GM18499 (cell line): Measurements from ENCODE around the gene EYA2.
"Not testable (repeated sequence)": the region's sequence is repeated elsewhere in the genome, so short reads cannot be mapped to it uniquely, and the experiment has no call there.

Source experiments
- ATAC-seq: cut with Tn5 transposase; IDR thresholded peaks from one replicate; pipeline ENCODE4 v1.9.1; 2021; ENCODE audit warnings: moderate number of reproducible peaks; ENCODE audit not compliant: insufficient read depth, unreplicated experiment

EYA2 gene

GRCh38 chr20:47150403-47151152 is 255.9 kb downstream of the EYA2 start:
- no peak for ATAC-seq

- ATAC-seq = no peak
Observed at GRCh38 chr20:47152068-47152467, 257.4 kb downstream of the EYA2 start.

- no peak for ATAC-seq
Observed at GRCh38 chr20:47154089-47154488, 259.4 kb downstream of the EYA2 start.

- no peak for ATAC-seq
Observed at GRCh38 chr20:47156301-47157137, 261.9 kb downstream of the EYA2 start.

GRCh38 chr20:47159166-47159565 is 264.5 kb downstream of the EYA2 start:
- ATAC-seq = no peak

GRCh38 chr20:47160240-47160639 is 265.6 kb downstream of the EYA2 start:
- no peak for ATAC-seq

GRCh38 chr20:47160992-47161391 is 266.3 kb downstream of the EYA2 start:
- ATAC-seq = no peak

GRCh38 chr20:47161411-47161810 is 266.8 kb downstream of the EYA2 start:
- no peak for ATAC-seq

- no peak for ATAC-seq
Observed at GRCh38 chr20:47164140-47164539, 269.5 kb downstream of the EYA2 start.

GRCh38 chr20:47165376-47165865 is 270.8 kb downstream of the EYA2 start:
- no peak for ATAC-seq

- no peak for ATAC-seq
Observed at GRCh38 chr20:47167846-47168245, 273.2 kb downstream of the EYA2 start.

GRCh38 chr20:47172579-47172978 is 277.9 kb downstream of the EYA2 start:
- ATAC-seq = no peak

GRCh38 chr20:47173596-47174216 is 279.1 kb downstream of the EYA2 start:
- no peak for ATAC-seq

GRCh38 chr20:47174456-47175243 is 280.0 kb downstream of the EYA2 start:
- no peak for ATAC-seq

- no peak for ATAC-seq
Observed at GRCh38 chr20:47175493-47175892, 280.9 kb downstream of the EYA2 start.

- not testable (repeated sequence) for ATAC-seq
Observed at GRCh38 chr20:47176217-47176616, 281.6 kb downstream of the EYA2 start.

GRCh38 chr20:47178277-47178676 is 283.6 kb downstream of the EYA2 start:
- no peak for ATAC-seq

- ATAC-seq = no peak
Observed at GRCh38 chr20:47178851-47179250, 284.2 kb downstream of the EYA2 start.

- ATAC-seq = no peak
Observed at GRCh38 chr20:47179267-47179666, 284.6 kb downstream of the EYA2 start.
